Epithelial cell of prostate (primary cell): ENCODE data around the gene CELF3.
"Not testable (repeated sequence)": the region's sequence is repeated elsewhere in the genome, so short reads cannot be mapped to it uniquely, and the experiment has no call there.

ENCODE experiments used
- DNase-seq: peaks from one replicate; pipeline ENCODE4 v3.0.0-alpha.2; 2011; ENCODE audit warnings: low read depth, low spot score
- H3K27ac ChIP-seq: fragments of 450-650 bp; 2 replicates; pipeline ENCODE4 v1.5.1; 2017; ENCODE audit warnings: mild to moderate bottlenecking

CELF3 gene

GRCh38 chr1:151716771-151717631 lies at the start of gene CELF3:
Gene CELF3 (minus strand): TSS chr1:151716803. CDS start chr1:151716020, 783 bp downstream.
- DNase-seq: no peak
- H3K27ac ChIP-seq: no peak within 1 kb of the TSS

- peak overlapping the region; percentile 76 for H3K27ac ChIP-seq
- no peak for DNase-seq
These were observed 47.4 kb upstream of the CELF3 start for GRCh38 chr1:151763990-151764389.

- DNase-seq: no peak
- H3K27ac ChIP-seq: peak within 1 kb of the TSS; percentile 76
These were observed 46.6 kb upstream of the CELF3 start, which contains the start of gene MRPL9 for GRCh38 chr1:151762941-151763921. Gene MRPL9 (minus strand): TSS chr1:151763496. CDS start chr1:151763479, 17 bp downstream.

GRCh38 chr1:151760597-151761385 lies 44.2 kb upstream of the CELF3 start:
- no peak for DNase-seq
- H3K27ac ChIP-seq: no peak overlapping the region

GRCh38 chr1:151759241-151759640 lies 42.6 kb upstream of the CELF3 start:
- no peak for DNase-seq
- no peak overlapping the region for H3K27ac ChIP-seq

GRCh38 chr1:151756291-151756690 lies 39.7 kb upstream of the CELF3 start:
- peak overlapping the region; percentile 15 for H3K27ac ChIP-seq
- DNase-seq: no peak

GRCh38 chr1:151741516-151741915 lies 24.9 kb upstream of the CELF3 start:
- no peak for DNase-seq

GRCh38 chr1:151739590-151740355 lies 23.2 kb upstream of the CELF3 start:
- no peak overlapping the region for H3K27ac ChIP-seq
- DNase-seq: peak; percentile 33

More at GRCh38 chr1:151741516-151741915, 24.9 kb upstream of the CELF3 start:
- no peak overlapping the region for H3K27ac ChIP-seq

GRCh38 chr1:151737479-151737878 lies 20.9 kb upstream of the CELF3 start:
- DNase-seq: no peak
- H3K27ac ChIP-seq: no peak overlapping the region

- DNase-seq: no peak
- no peak overlapping the region for H3K27ac ChIP-seq
These were observed 20.4 kb upstream of the CELF3 start for GRCh38 chr1:151737026-151737425.

- DNase-seq, H3K27ac ChIP-seq: not testable (repeated sequence)
These were observed 17.4 kb upstream of the CELF3 start for GRCh38 chr1:151733995-151734394.

- DNase-seq: no peak
- H3K27ac ChIP-seq: no peak overlapping the region
These were observed 16.5 kb upstream of the CELF3 start for GRCh38 chr1:151733126-151733525.

GRCh38 chr1:151729966-151730291 lies 13.3 kb upstream of the CELF3 start:
- no peak for DNase-seq
- H3K27ac ChIP-seq: no peak overlapping the region

- no peak for DNase-seq
- no peak overlapping the region for H3K27ac ChIP-seq
These were observed 12.8 kb upstream of the CELF3 start for GRCh38 chr1:151729157-151729965.

- H3K27ac ChIP-seq: no peak overlapping the region
- DNase-seq: no peak
These were observed 11.8 kb upstream of the CELF3 start for GRCh38 chr1:151728151-151729054.

GRCh38 chr1:151723726-151724370 lies 7.2 kb upstream of the CELF3 start:
- H3K27ac ChIP-seq: peak overlapping the region; percentile 19
- DNase-seq: peak; percentile 22
